ENCODE measurements around the gene LMO1. TPM values are rescaled to one million over a fixed set of nuclear protein-coding genes. Genes with fewer than 3 reads are reported as not detected.

Gene LMO1
- total and polyA plus RNA-seq, 11 donors, result 0.42 to 4.1 (median 2.1) TPM; not detected in 1

- no peak for DNase-seq
- no peaks in the 10 kb centered on the region for H3K9me3 ChIP-seq
- H3K36me3 ChIP-seq, result no peaks in the 10 kb centered on the region
- TF ChIP-seq POLR2A (IDR thresholded peaks at IDR 0.05) (no peak), CTCF (IDR thresholded peaks at IDR 0.05) (no peak)
- ATAC-seq, result no peak
- H3K4me1 ChIP-seq, result peaks cover 0 to 15% (median 2%) of the 10 kb centered on the region in 12 donors
- peak overlapping the region in 1 of 12 donors; percentile 86 for H3K27ac ChIP-seq
- peaks cover 0 to 18% (median 3%) of the 10 kb centered on the region in 9 donors for H3K27me3 ChIP-seq
- WGBS, 4 donors, result 70 to 94% (median 88%) methylated on average over 4 of the region's 4 CpGs
- intact Hi-C loops (cut with DNase I), result no loop called here
- H3K4me3 ChIP-seq, result no peak overlapping the region
These were observed 6.5 kb downstream of the LMO1 start for GRCh38 chr11:8257003-8257664.

- 85 to 94% (median 86%) methylated on average over 5 of the region's 5 CpGs for WGBS, 4 donors
- DNase-seq (no peak), ATAC-seq (no peak)
- Histone ChIP-seq H3K9me3 (no peaks in the 10 kb centered on the region), H3K27me3 (peaks cover 0 to 11% (median 0%) of the 10 kb centered on the region in 9 donors), H3K4me1 (peaks cover 0 to 14% (median 1%) of the 10 kb centered on the region in 12 donors), H3K36me3 (no peaks in the 10 kb centered on the region), H3K27ac (no peak overlapping the region), H3K4me3 (no peak overlapping the region)
- TF ChIP-seq CTCF (IDR thresholded peaks at IDR 0.05) (no peak), POLR2A (IDR thresholded peaks at IDR 0.05) (no peak)
- intact Hi-C loops (cut with DNase I), result no loop called here
These were observed 7.2 kb downstream of the LMO1 start for GRCh38 chr11:8256271-8257002.

GRCh38 chr11:8253566-8253965 is 10.1 kb downstream of the LMO1 start:
- Histone ChIP-seq H3K4me1 (peaks cover 0 to 6% (median 0%) of the 10 kb centered on the region in 12 donors), H3K27ac (no peak overlapping the region), H3K4me3 (no peak overlapping the region), H3K9me3 (no peaks in the 10 kb centered on the region), H3K36me3 (no peaks in the 10 kb centered on the region), H3K27me3 (peaks cover 0 to 2% (median 0%) of the 10 kb centered on the region in 9 donors)
- DNase-seq (no peak), ATAC-seq (no peak)
- no peak for TF ChIP-seq CTCF (IDR thresholded peaks at IDR 0.05)
- intact Hi-C loops (cut with DNase I), result no loop called here
- WGBS, 4 donors, result 86 to 91% (median 88%) methylated on average over 12 of the region's 12 CpGs

GRCh38 chr11:8252946-8253345 is 10.7 kb downstream of the LMO1 start:
- intact Hi-C loops (cut with DNase I), result no loop called here
- no peak for ATAC-seq
- Histone ChIP-seq H3K27ac (no peak overlapping the region), H3K4me1 (peaks cover 0 to under 1% (median 0%) of the 10 kb centered on the region in 12 donors), H3K9me3 (no peaks in the 10 kb centered on the region), H3K4me3 (no peak overlapping the region), H3K27me3 (peaks cover 0 to 2% (median 0%) of the 10 kb centered on the region in 9 donors), H3K36me3 (no peaks in the 10 kb centered on the region)
- 82 to 91% (median 84%) methylated on average over 5 of the region's 5 CpGs for WGBS, 4 donors
- no peak for TF ChIP-seq CTCF (IDR thresholded peaks at IDR 0.05)
- TF ChIP-seq POLR2A (IDR thresholded peaks at IDR 0.05), result no peak
- DNase-seq, result no peak

Measured in heart left ventricle (tissue), 16 donors.